Erythroblast (primary cell): ENCODE results near the gene PGLYRP1.

Experiments
- DNase-seq, 2 experiments: peaks; one replicate each; lab custom pipeline; 2025; lab: John Stamatoyannopoulos, UW
- GATA1 ChIP-seq: IDR thresholded peaks from 2 replicates; pipeline ENCODE4 v1.6.1; 2011; ENCODE audit warnings: low read depth, mild to moderate bottlenecking, control low read depth, low read length, moderate library complexity
- POLR2A ChIP-seq: IDR thresholded peaks from 2 replicates; pipeline ENCODE4 v1.6.1; 2011; ENCODE audit warnings: mild to moderate bottlenecking, low read length

The PGLYRP1 gene, protein sequence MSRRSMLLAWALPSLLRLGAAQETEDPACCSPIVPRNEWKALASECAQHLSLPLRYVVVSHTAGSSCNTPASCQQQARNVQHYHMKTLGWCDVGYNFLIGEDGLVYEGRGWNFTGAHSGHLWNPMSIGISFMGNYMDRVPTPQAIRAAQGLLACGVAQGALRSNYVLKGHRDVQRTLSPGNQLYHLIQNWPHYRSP

GRCh38 chr19:46022431-46023310 is at the start of gene PGLYRP1:
Gene PGLYRP1, minus strand, starts transcription at chr19:46023053. Its CDS starts 32 bp downstream, at chr19:46023021.
- no peak for TF ChIP-seq POLR2A
- no peak for TF ChIP-seq GATA1

DNA sequence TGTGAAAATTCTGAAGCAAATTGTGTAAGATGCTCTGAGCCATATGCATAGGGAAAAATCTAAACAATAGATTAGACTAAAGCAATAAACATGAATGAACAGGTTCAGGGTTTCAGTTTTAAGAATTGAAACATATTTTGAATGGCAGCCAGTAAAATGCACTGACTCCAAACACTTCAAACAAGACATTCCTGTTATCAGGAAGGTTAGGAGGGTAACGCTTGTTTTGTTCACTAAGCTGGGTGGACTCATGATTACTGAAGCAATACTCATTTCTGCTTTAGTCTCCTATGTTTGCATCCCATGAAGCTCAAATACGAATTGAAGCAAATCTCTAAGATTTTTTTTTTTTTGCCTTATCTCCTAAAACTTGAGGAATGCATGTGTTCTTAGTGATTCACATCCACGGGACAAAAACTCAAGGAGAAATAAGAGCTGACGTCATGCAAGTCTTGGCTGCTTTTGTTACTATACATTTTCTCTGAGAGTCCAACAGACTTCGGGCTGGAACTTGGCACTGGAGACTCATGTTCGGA is 47.0 kb upstream of the PGLYRP1 start:
- no peak for DNase-seq
- no peak for TF ChIP-seq GATA1
- TF ChIP-seq POLR2A = no peak

More at GRCh38 chr19:46022431-46023310, at the start of gene PGLYRP1:
- DNase-seq = no peak

GRCh38 chr19:46068345-46069258 is 45.7 kb upstream of the PGLYRP1 start:
- DNase-seq = no peak
- TF ChIP-seq POLR2A = no peak
- no peak for TF ChIP-seq GATA1

DNA sequence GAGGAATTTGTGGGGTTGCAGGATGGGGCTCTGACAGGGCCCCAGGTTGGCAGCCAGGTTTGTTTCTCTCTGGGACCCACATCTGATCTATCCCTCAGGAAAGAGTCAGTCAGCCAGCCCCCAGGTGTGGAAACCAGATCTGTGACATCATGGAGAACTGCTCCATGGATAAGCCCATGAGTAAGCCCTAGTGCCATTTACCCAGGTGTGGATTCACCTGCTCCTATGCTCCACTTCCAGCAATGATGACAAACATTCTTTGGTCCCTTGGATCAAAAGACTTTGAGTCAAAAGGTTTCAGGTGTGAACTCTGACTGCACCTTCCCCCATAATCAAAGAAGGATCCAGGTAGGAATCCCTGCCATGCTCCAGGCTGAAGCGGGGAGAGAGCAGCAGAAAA is 44.8 kb upstream of the PGLYRP1 start:
- no peak for DNase-seq
- TF ChIP-seq POLR2A (no peak), GATA1 (no peak)

DNA sequence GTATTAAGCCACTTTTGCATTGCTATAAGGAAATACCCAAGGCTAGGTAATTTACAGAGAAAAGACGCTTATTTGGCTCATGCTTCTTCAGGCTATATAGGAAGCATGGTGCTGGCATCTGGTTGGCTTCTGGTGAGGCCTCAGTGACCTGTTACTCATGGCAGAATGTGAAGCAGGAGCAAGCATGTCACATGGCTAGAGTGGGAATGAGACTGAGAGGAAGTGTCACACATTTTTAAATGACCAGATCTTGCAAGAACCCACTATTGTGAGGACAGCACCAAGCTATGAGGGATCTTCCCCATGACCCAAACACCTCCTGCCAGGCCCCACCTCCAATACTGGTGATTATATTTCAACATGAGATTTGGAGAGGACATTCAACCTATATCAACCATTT is 43.6 kb upstream of the PGLYRP1 start:
- TF ChIP-seq GATA1 (no peak), POLR2A (no peak)
- no peak for DNase-seq

GRCh38 chr19:46065486-46066071 is 42.7 kb upstream of the PGLYRP1 start:
- no peak for TF ChIP-seq POLR2A
- TF ChIP-seq GATA1 = no peak
- no peak for DNase-seq

DNA sequence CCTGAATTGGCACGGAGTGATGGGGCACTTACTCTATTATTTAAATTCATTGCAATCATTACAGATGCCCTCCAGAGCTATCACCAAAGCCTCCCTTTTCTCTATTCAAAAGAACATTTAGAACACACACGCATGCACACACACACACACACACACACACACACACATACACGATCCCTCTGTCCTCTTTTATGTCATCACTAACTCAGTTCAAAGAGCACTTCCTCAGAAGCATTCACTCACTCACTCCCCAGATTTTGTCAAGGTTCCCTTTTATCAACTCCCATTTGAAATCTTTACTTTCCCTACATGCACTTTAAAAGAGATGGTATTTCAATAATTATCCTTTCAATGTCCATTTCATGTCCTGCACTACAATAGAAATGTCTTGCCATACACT is 40.3 kb upstream of the PGLYRP1 start:
- no peak for TF ChIP-seq POLR2A
- TF ChIP-seq GATA1 = no peak
- DNase-seq = no peak

DNA sequence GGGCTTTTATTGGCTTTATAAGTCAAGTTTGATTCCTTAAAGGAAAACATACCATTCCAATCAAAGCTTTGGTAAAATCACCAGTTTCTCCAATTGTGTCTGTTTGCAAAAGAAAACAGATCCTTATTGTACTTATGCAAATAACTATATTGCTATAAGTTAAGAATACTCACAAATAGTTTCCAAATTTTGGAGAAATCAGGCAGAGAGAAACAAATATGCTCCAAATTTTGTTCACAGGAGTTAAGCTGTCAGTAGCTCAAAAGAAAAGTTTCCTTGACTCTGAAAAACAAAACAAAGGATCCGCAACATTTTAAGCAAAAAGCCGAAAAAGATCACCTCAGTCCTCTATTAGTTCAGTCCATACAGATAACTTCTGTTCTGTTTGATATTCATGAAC is 37.2 kb upstream of the PGLYRP1 start:
- TF ChIP-seq POLR2A = no peak
- no peak for TF ChIP-seq GATA1
- no peak for DNase-seq

DNA sequence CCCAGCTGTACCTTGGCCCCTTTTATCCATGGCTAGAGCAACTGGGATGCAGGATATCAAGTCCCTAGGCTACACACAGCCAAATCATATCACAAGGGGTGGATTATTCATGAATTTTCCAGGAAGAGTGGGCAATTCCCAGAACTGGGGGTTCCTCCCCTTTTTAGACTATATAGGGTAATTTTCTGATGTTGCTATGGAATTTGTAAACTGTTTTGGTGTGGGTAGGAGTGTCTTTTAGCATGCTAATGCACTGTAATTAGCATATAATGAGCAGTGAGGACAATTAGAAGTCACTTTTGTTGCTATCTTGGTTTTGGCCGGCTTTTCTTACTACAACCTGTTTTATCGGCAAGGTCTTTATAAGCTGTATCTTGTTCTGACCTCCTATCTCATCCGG is 35.9 kb upstream of the PGLYRP1 start:
- TF ChIP-seq POLR2A (no peak), GATA1 (no peak)
- no peak for DNase-seq

GRCh38 chr19:46056536-46056935 is 33.7 kb upstream of the PGLYRP1 start:
- no peak for TF ChIP-seq GATA1
- no peak for TF ChIP-seq POLR2A
- no peak for DNase-seq

DNA sequence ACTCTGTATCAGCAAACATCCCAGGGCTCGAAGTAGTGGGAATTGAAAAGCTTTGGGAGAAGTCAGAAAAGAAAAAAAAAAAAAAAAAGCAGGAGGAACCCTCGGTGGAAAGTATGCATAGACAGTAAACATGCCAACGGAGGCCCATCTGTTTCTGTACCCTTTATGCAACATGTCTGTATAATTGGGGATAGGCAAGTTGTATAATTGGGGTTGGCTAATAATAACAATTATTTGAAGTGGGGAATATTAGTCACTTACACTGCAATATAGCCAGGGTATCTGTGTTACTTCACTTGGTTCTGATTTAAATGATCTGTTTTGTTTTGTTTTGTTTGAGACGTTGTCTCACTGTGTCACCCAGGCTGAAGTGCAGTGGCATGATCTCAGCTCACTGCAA is 30.0 kb upstream of the PGLYRP1 start:
- DNase-seq = no peak
- TF ChIP-seq POLR2A = no peak

DNA sequence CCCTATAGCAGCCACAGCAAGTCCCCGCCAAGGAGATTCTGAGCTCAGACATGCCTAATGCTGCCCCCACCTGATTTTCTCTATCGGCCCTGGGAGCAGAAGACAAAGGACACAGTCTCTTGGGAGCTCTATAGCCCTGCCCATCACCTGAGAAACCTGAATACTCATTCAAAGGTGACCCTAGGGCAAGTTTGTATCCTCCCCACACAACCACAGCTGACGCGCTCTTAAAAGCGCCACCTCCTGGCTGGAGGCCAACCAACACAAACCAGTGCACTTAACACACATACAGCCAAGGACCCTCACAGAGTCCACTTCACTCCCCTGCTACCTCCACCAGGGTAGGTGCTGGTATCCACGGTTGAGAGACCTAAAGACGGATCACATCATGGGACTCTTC is 26.7 kb upstream of the PGLYRP1 start:
- TF ChIP-seq GATA1 (no peak), POLR2A (no peak)
- no peak for DNase-seq

- TF ChIP-seq GATA1 (no peak), POLR2A (no peak)
Observed at GRCh38 chr19:46043519-46043918, 20.7 kb upstream of the PGLYRP1 start.

More at GRCh38 chr19:46043519-46043918, 20.7 kb upstream of the PGLYRP1 start:
- no peak for DNase-seq
